Mesenchymal stem cell (in vitro differentiated cells and primary cell): ENCODE measurements around the gene AFAP1.
A peak's percentile ranks its signal among the peaks of the same experiment; 100 is the strongest.

ENCODE experiments used
- DNase-seq: peaks from one replicate; pipeline ENCODE4 v3.0.0-alpha.2; 2013
- H2AFZ ChIP-seq: one replicate; pipeline ENCODE4 v1.6.1; 2013; ENCODE audit warnings: low read depth, mild to moderate bottlenecking, control low read depth, inconsistent platforms, low read length, moderate library complexity
- H2AK5ac ChIP-seq: 2 replicates; pipeline ENCODE4 v1.6.1; 2013; ENCODE audit warnings: low read length, moderate library complexity, mild to moderate bottlenecking, inconsistent platforms; ENCODE audit not compliant: severe bottlenecking
- H2BK120ac ChIP-seq: one replicate; pipeline ENCODE4 v1.6.1; 2013; ENCODE audit warnings: low read depth, mild to moderate bottlenecking, inconsistent platforms, low read length, moderate library complexity
- H2BK12ac ChIP-seq, 2 experiments: one replicate each; pipeline ENCODE4 v1.6.1; 2013; ENCODE audit warnings: inconsistent platforms in 2 of 2, low read length in 2 of 2, mild to moderate bottlenecking in 2 of 2, moderate library complexity in 2 of 2, control low read depth in 1 of 2
- H2BK15ac ChIP-seq: one replicate; pipeline ENCODE4 v1.6.1; 2013; ENCODE audit warnings: mild to moderate bottlenecking, low read depth, inconsistent platforms; ENCODE audit not compliant: poor library complexity, severe bottlenecking
- H2BK5ac ChIP-seq: 2 replicates; pipeline ENCODE4 v1.6.1; 2013; ENCODE audit warnings: low read depth, mild to moderate bottlenecking, low read length, control low read depth, inconsistent platforms; ENCODE audit not compliant: poor library complexity, severe bottlenecking
- H3K14ac ChIP-seq, 2 experiments: one replicate each; pipeline ENCODE4 v1.6.1; 2013; ENCODE audit warnings: inconsistent platforms in 2 of 2, low read length in 2 of 2, control low read depth in 1 of 2, mild to moderate bottlenecking in 1 of 2, moderate library complexity in 1 of 2
- H3K18ac ChIP-seq, 2 experiments: one replicate each; pipeline ENCODE4 v1.6.1; 2013; ENCODE audit warnings: inconsistent platforms in 2 of 2, low read length in 2 of 2, control low read depth in 1 of 2, low read depth in 1 of 2, mild to moderate bottlenecking in 1 of 2
- H3K23ac ChIP-seq, 2 experiments: one replicate each; pipeline ENCODE4 v1.6.1; 2013; ENCODE audit warnings: inconsistent platforms in 2 of 2, low read length in 2 of 2, mild to moderate bottlenecking in 2 of 2, moderate library complexity in 2 of 2, control low read depth in 1 of 2
- H3K27ac ChIP-seq: 2 replicates; pipeline ENCODE4 v1.5.1; 2013; ENCODE audit warnings: mild to moderate bottlenecking, moderate library complexity, low read length, control low read depth, inconsistent platforms; ENCODE audit not compliant: poor library complexity, severe bottlenecking
- H3K27me3 ChIP-seq, 2 experiments: 2 replicates each; pipeline versions ENCODE4 v1.6.1 to v1.7.0; 2013; ENCODE audit warnings: low read length in 2 of 2, mild to moderate bottlenecking in 2 of 2, moderate library complexity in 2 of 2, control low read depth in 1 of 2, inconsistent platforms in 1 of 2; ENCODE audit not compliant: control insufficient read depth in 1 of 2, insufficient read depth in 1 of 2
- H3K36me3 ChIP-seq, 2 experiments: 2 replicates each; pipeline versions ENCODE4 v1.6.1 to v1.7.0; 2013; ENCODE audit warnings: low read length in 2 of 2, control low read depth in 1 of 2, inconsistent platforms in 1 of 2, low read depth in 1 of 2, mild to moderate bottlenecking in 1 of 2; ENCODE audit not compliant: insufficient read depth in 2 of 2, control insufficient read depth in 1 of 2
- H3K4ac ChIP-seq, 2 experiments: one replicate each; pipeline ENCODE4 v1.6.1; 2013; ENCODE audit warnings: inconsistent platforms in 2 of 2, low read length in 2 of 2, mild to moderate bottlenecking in 2 of 2, moderate library complexity in 2 of 2, control low read depth in 1 of 2, low read depth in 1 of 2
- H3K4me1 ChIP-seq: 2 replicates; pipeline ENCODE4 v1.6.1; 2013; ENCODE audit warnings: low read depth, low read length, control low read depth; ENCODE audit not compliant: control insufficient read depth, insufficient read depth
- H3K4me2 ChIP-seq: 2 replicates; pipeline ENCODE4 v1.6.1; 2013; ENCODE audit warnings: low read length, mild to moderate bottlenecking, inconsistent platforms; ENCODE audit not compliant: poor library complexity, severe bottlenecking
- H3K4me3 ChIP-seq, 2 experiments: 2 replicates each; pipeline versions ENCODE4 v1.5.1 to v1.7.0; 2013; ENCODE audit warnings: low read length in 2 of 2, mild to moderate bottlenecking in 2 of 2, control low read depth in 1 of 2, low read depth in 1 of 2; ENCODE audit not compliant: insufficient read depth in 1 of 2
- H3K79me1 ChIP-seq: replicated peaks from 2 replicates; pipeline ENCODE4 v1.6.1; 2013; ENCODE audit warnings: mild to moderate bottlenecking, control low read depth, low read length, inconsistent platforms; ENCODE audit not compliant: poor library complexity, severe bottlenecking
- H3K9ac ChIP-seq: 2 replicates; pipeline ENCODE4 v1.7.0; 2013; ENCODE audit warnings: mild to moderate bottlenecking, low read length, moderate library complexity
- H3K9me3 ChIP-seq: 2 replicates; pipeline ENCODE4 v1.7.0; 2013; ENCODE audit warnings: mild to moderate bottlenecking, low read length; ENCODE audit not compliant: control insufficient read depth
- H4K8ac ChIP-seq: one replicate; pipeline ENCODE4 v1.6.1; 2013; ENCODE audit warnings: inconsistent platforms, mild to moderate bottlenecking, low read length, moderate library complexity
- H4K91ac ChIP-seq: one replicate; pipeline ENCODE4 v1.6.1; 2013; ENCODE audit warnings: mild to moderate bottlenecking, low read length, inconsistent platforms
- WGBS: methylation state at CpG from one replicate; pipeline ENCODE4 v1.1.7; 2013; ENCODE audit warnings: mixed read lengths; 5-methylcytosine and 5-hydroxymethylcytosine counted together

AFAP1 gene

DNA sequence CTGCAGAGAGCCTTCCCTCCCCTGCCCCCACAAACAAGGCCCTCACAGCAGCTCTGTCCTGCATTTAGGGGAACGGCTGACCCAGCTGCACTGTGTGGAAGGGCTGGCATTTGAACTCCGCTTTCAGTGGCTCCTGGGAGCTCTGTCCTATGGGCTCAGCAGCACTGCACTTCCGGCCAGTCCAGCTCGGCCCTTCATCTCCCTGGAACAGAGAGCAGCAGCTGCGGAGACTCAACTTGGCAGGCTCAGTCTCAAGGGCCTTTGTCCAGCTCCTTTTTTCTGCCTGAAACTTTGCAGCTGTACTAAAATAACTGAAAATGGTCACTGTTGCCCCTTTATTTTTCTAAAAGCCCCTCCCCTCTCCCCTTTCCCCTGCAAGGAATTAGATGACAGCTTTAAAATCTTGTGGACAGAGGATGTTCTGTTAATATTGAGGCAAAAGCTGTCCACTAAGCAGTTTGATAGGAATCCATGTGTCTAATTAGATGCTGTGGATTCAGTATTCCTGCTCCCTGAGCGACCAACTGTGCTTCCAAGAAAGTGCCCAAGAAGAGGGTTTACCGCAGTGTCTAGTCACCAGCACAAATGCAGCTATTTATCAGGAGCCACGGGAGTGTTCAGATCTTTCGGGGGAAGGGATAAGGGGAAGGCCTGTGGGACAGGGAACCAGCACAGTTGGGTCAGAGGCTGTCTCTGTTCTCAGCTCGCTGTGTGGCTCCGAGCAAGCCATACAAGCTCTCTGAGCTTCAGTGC, 133.1 kb downstream of the AFAP1 start:
- H2AFZ ChIP-seq: no peak overlapping the region
- 34% methylated on average over 11 of the region's 11 CpGs for WGBS
- H3K27me3 ChIP-seq: no peaks in the 10 kb centered on the region
- H3K79me1 ChIP-seq: peaks cover 25% of the 10 kb centered on the region
- H3K36me3 ChIP-seq: peaks cover 45 to 61% of the 10 kb centered on the region in 2 experiments
- no peak overlapping the region for H3K23ac ChIP-seq
- peak overlapping the region; percentile 92 for H3K27ac ChIP-seq
- peaks cover 45% of the 10 kb centered on the region for H3K4me1 ChIP-seq
- peak overlapping the region in 1 of 2 experiments; percentile 19 for H3K4me3 ChIP-seq
- H2BK15ac ChIP-seq: no peak overlapping the region
- peak overlapping the region; percentile 34 for H3K9ac ChIP-seq
- DNase-seq: peak; percentile 88
- peaks cover 12% of the 10 kb centered on the region for H3K9me3 ChIP-seq
- no peak overlapping the region for H3K4me2 ChIP-seq
- peak overlapping the region; percentile 2 to 81 for H3K18ac ChIP-seq
- H3K14ac ChIP-seq: no peak overlapping the region
- H2BK12ac ChIP-seq: peak overlapping the region in 1 of 2 experiments; percentile 60
- no peak overlapping the region for H2BK5ac ChIP-seq
- peak overlapping the region; percentile 40 for H4K91ac ChIP-seq
- peak overlapping the region; percentile 63 for H2AK5ac ChIP-seq
- H3K4ac ChIP-seq: peak overlapping the region; percentile 31 to 44
- H4K8ac ChIP-seq: peak overlapping the region; percentile 8
- no peak overlapping the region for H2BK120ac ChIP-seq

DNA sequence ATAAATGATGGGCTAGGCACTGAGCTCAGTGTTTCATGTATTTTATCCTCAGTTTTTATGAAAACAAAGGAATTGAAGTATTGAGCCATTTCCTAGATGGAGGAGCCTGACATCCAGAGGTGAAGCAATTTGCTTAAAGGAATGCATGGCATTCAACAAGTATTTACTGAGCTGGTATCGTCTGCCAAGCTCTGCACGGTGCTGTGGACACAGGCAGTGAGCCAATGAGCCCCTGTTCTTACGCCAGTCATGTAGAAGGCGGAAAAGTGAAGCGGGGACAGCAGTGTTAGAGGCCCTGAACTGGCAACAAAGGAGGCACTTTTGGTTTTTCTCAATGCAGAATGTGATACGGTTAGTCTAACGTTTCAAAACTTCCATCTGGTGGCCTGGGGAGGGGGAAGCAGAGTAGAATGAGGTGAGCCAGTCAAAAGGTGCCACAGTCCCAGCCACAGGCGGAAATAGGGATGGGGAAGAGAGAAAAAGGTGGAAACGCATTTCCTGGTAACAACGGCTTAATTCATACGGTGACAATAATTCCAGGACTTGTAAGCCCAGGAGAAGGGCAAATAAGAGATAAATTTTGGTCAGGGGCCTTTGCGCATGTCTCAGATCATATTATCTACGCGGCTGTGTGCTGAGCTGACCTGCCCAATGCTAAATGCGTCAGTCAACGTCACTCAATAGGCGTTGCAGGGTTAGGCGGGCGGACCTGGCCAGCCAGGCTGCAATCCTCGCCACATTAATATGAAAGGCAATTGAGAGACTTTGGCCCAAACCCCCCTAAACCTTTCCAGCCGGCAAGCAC, 133.9 kb downstream of the AFAP1 start:
- no peaks in the 10 kb centered on the region for H3K27me3 ChIP-seq
- no peak overlapping the region for H3K4me2 ChIP-seq
- peak overlapping the region; percentile 34 for H3K9ac ChIP-seq
- peak overlapping the region; percentile 54 for H4K91ac ChIP-seq
- 67% methylated on average over 21 of the region's 21 CpGs for WGBS
- H2BK5ac ChIP-seq: no peak overlapping the region
- H3K14ac ChIP-seq: no peak overlapping the region
- peak overlapping the region; percentile 60 to 81 for H3K18ac ChIP-seq
- H3K23ac ChIP-seq: peak overlapping the region in 1 of 2 experiments; percentile 18
- peak overlapping the region; percentile 60 to 75 for H2BK12ac ChIP-seq
- peak overlapping the region; percentile 85 for H2BK15ac ChIP-seq
- peaks cover 23% of the 10 kb centered on the region for H3K79me1 ChIP-seq
- H2BK120ac ChIP-seq: peak overlapping the region; percentile 8
- H2AFZ ChIP-seq: no peak overlapping the region
- peak overlapping the region; percentile 92 for H3K27ac ChIP-seq
- H3K36me3 ChIP-seq: peaks cover 42 to 64% of the 10 kb centered on the region in 2 experiments
- DNase-seq: peak; percentile 67
- H3K4me3 ChIP-seq: peak overlapping the region in 1 of 2 experiments; percentile 5
- peaks cover 38% of the 10 kb centered on the region for H3K4me1 ChIP-seq
- peak overlapping the region; percentile 63 for H2AK5ac ChIP-seq
- peak overlapping the region; percentile 31 to 44 for H3K4ac ChIP-seq
- H4K8ac ChIP-seq: peak overlapping the region; percentile 82
- H3K9me3 ChIP-seq: peaks cover 12% of the 10 kb centered on the region

DNA sequence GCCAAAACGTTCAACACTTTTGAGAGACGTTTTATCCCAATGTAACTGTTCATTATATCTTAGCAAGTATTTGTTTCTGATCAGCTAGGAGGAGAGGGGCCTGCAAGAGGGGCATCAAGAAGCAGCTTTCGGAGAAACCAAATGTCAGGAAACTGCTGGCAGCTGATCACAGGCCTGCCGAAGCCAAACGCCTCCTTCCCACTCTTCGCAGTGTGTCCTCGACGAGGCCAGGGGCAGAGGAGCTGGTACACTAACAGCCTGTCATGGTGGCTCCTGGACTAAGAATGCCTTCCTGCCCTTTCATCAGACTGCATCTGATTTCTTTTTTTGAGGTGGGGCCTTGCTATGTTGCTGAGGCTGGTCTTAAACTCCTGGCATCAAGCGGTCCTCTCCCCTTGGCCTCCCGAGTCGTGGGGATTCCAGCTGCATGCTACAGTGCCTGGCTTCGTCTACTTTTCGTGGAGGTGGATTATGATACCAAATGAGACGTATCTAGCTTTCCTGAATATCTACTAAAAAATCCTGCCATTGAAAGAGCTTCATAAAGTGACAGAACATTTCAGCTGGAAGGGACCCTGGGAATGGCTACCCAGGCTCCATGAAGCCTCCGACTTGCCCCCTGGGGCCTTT, 134.8 kb downstream of the AFAP1 start:
- Histone ChIP-seq H3K36me3 (peaks cover 42 to 64% of the 10 kb centered on the region in 2 experiments), H3K4me2 (no peak overlapping the region), H3K18ac (peak overlapping the region in 1 of 2 experiments; percentile 74), H3K9me3 (peaks cover 12% of the 10 kb centered on the region), H3K23ac (no peak overlapping the region), H3K27me3 (no peaks in the 10 kb centered on the region), H2BK12ac (no peak overlapping the region), H3K79me1 (peaks cover 28% of the 10 kb centered on the region), H3K27ac (peak overlapping the region; percentile 75), H2BK120ac (peak overlapping the region; percentile 23), H2AFZ (no peak overlapping the region), H3K9ac (no peak overlapping the region), H3K4me1 (peaks cover 29% of the 10 kb centered on the region), H2BK5ac (peak overlapping the region; percentile 39), H2BK15ac (peak overlapping the region; percentile 7), H3K4ac (peak overlapping the region in 1 of 2 experiments; percentile 50), H3K4me3 (no peak overlapping the region), H4K91ac (peak overlapping the region; percentile 54), H4K8ac (peak overlapping the region; percentile 35), H2AK5ac (peak overlapping the region; percentile 80), H3K14ac (no peak overlapping the region)
- DNase-seq: no peak
- 92% methylated on average over 13 of the region's 15 CpGs for WGBS
